Heart right ventricle (tissue), 16 donors: ENCODE measurements around the gene USP32. TPM values are rescaled to one million over a fixed set of nuclear protein-coding genes. Genes with fewer than 3 reads are reported as not detected.

Source experiments
- ATAC-seq, 8 donors: fragments of 200-7000 bp; cut with Tn5 transposase; one replicate each; pipeline ENCODE4 v1.9.1; 2020; ENCODE audit warnings: mild to moderate bottlenecking in 8 of 8, moderate library complexity in 8 of 8, moderate number of reproducible peaks in 1 of 8
- DNase-seq, 2 donors: peaks; one replicate each; pipeline ENCODE4 v3.0.0-alpha.2; 2020
- H3K27ac ChIP-seq, 10 donors: fragments of 200-600 bp; sonication (generic) in 2 of 10; one replicate each; pipeline versions ENCODE4 v1.5.0 to v1.8.0; 2020 to 2022; ENCODE audit warnings: mild to moderate bottlenecking in 3 of 10
- H3K27me3 ChIP-seq, 7 donors: fragments of 200-600 bp; one replicate each; pipeline ENCODE4 v1.8.0; 2021 to 2022; ENCODE audit warnings: mild to moderate bottlenecking in 2 of 7
- H3K36me3 ChIP-seq, 9 donors: fragments of 200-600 bp; sonication (generic) in 1 of 9; one replicate each; pipeline versions ENCODE4 v1.5.0 to v1.8.0; 2020 to 2022; ENCODE audit warnings: mild to moderate bottlenecking in 2 of 9
- H3K4me1 ChIP-seq, 9 donors: fragments of 200-600 bp; sonication (generic) in 1 of 9; one replicate each; pipeline versions ENCODE4 v1.5.0 to v1.8.0; 2020 to 2022; ENCODE audit warnings: mild to moderate bottlenecking in 4 of 9
- H3K4me3 ChIP-seq, 10 donors: fragments of 200-600 bp; sonication (generic) in 2 of 10; one replicate each; pipeline versions ENCODE4 v1.5.0 to v1.8.0; 2020 to 2022; ENCODE audit warnings: mild to moderate bottlenecking in 7 of 10, moderate library complexity in 2 of 10
- H3K9me3 ChIP-seq, 11 donors: fragments of 200-600 bp in 10 of 11; sonication (generic) in 2 of 11; one replicate each; pipeline versions ENCODE4 v1.5.0 to v1.8.0; 2013 to 2022; ENCODE audit warnings: mild to moderate bottlenecking in 2 of 11, control low read depth in 1 of 11, moderate library complexity in 1 of 11
- WGBS, 2 donors: extraction: QIAGEN DNeasy Blood & Tissue Kit; methylation state at CpG; one replicate each; pipeline ENCODE4 v1.1.7; 2013; ENCODE audit warnings: inconsistent platforms in 1 of 2; 5-methylcytosine and 5-hydroxymethylcytosine counted together
- intact Hi-C, 10 donors: fragments of 100-400 bp; cut with DNase I; formaldehyde crosslinking; loops; one replicate each; pipeline versions ENCODE4 v1.11.1 to v1.14.2; 2022
- polyA plus RNA-seq, 2 donors: library from polyadenylated mRNA; stranded (reverse); fragments of 200-250 nt; gene quantifications; one replicate each; pipeline ENCODE4 v1.2.3, GENCODE V29; 2013
- total RNA-seq, 10 donors: library from RNA; stranded (reverse); fragmentation: NEBNext Ultra II Directional in 3 of 10; extraction: Animal tissue kit (Norgen Biotek cat#: 25700) in 3 of 10; gene quantifications; one replicate each; pipeline versions ENCODE4 v1.2.1 to v1.2.4, GENCODE V29; 2021 to 2023
- TF ChIP-seq, protein P1 (sequence below), 9 donors: fragments of 200-600 bp; sonication (generic) in 2 of 9; IDR thresholded peaks; one replicate each; pipeline versions ENCODE4 v1.5.0 to v1.8.0; 2021 to 2022; ENCODE audit warnings: antibody characterized with exemption in 9 of 9, mild to moderate bottlenecking in 5 of 9, moderate library complexity in 1 of 9
- donor health status: Arrhythmogenic right ventricular cardiomyopathy.
- donor health status: ischemic (EF 13 %, LVEDD 7.1; RV severe dilation, severe dysfunction).
- donor health status: healthy with polysubstance abuse.
- donor health status: DM: no; HTN: yes; CAD: no.
- donor health status: DM: no; HTN: no; CAD: no.
- donor health status: ischemic (EF 25% LVEDD 6.9; RV normal size, moderate dysfunction).
- donor health status: ischemic (EF 25% LVEDD 5.7; RV mildly dilated, moderate dysfunction).
- donor health status: healthy.
- donor health status: DM: yes; HTN: yes; CAD: no.
- donor health status: Ischemic cardiomyopathy.
- donor health status: ischemic (EF 35%, LVEDD 5.7; RV mildly dilated, moderate dysfunction).
- donor health status: nonischemic (EF 11% LVEDD 7.7; RV severe dilation, severe dysfunction).
- donor health status: DM: yes; HTN: yes; CAD: no.
- donor health status: PGD.
- donor health status: ischemic (EF 29% LVEDD 5.4; RV normal size, mild dysfunction).
- donor health status: nonischemic (EF 23%, LVEDD 6.1; RV moderate dilation, normal function).

The USP32 gene
- total and polyA plus RNA-seq, 12 donors = 13.3 to 38.6 (median 29.3) TPM

DNA sequence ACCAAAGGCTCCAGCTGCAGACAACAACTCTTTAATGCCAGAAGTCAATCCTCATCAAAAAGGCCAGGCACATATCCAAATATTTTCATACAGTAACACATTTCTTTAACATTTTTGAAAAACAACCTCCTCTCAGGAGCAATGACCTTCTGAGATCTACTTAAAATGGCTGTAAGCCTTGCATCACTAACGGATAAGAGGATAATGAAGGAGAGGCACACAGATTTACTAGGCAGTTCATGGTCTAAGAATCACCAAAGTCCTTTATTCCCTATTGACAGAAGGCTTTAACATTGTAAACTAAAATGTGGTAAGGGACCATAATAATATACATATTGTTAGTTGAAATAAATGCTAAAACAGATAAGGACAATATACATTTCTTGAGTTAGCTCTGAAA lies 114.7 kb downstream of the USP32 start:
- Histone ChIP-seq H3K4me1 (no peaks in the 10 kb centered on the region), H3K27ac (no peak overlapping the region), H3K4me3 (no peak overlapping the region), H3K36me3 (peaks cover 0 to 13% (median 0%) of the 10 kb centered on the region in 9 donors), H3K9me3 (no peaks in the 10 kb centered on the region), H3K27me3 (no peaks in the 10 kb centered on the region)
- ATAC-seq (no peak), DNase-seq (no peak)
- intact Hi-C loops = no loop called here
- 85 to 91% methylated on average over 1 of the region's 1 CpG for WGBS, 2 donors
- TF ChIP-seq, protein P1, sequence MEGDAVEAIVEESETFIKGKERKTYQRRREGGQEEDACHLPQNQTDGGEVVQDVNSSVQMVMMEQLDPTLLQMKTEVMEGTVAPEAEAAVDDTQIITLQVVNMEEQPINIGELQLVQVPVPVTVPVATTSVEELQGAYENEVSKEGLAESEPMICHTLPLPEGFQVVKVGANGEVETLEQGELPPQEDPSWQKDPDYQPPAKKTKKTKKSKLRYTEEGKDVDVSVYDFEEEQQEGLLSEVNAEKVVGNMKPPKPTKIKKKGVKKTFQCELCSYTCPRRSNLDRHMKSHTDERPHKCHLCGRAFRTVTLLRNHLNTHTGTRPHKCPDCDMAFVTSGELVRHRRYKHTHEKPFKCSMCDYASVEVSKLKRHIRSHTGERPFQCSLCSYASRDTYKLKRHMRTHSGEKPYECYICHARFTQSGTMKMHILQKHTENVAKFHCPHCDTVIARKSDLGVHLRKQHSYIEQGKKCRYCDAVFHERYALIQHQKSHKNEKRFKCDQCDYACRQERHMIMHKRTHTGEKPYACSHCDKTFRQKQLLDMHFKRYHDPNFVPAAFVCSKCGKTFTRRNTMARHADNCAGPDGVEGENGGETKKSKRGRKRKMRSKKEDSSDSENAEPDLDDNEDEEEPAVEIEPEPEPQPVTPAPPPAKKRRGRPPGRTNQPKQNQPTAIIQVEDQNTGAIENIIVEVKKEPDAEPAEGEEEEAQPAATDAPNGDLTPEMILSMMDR (IDR thresholded peaks at IDR 0.05) = no peak

DNA sequence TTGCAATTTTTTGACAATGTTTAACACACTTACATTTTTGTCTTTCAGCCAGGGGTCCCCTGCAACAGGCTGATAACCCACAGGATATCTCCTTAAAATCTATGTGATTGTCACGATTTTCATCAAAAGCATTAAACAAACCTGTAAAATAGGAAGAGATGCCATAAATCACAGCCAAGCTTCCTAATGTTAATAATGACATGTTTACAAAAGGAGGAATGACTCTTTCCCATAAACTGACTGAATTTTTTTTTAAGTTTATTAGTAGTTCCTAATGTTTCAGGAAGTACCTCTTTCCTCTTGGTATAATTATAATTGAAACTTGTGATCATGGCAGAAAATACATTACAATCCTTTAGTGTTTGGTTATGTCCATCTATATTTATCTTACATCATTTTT lies 122.5 kb downstream of the USP32 start:
- Histone ChIP-seq H3K36me3 (peaks cover 0 to 73% (median 5%) of the 10 kb centered on the region in 9 donors), H3K27me3 (no peaks in the 10 kb centered on the region), H3K4me3 (no peak overlapping the region), H3K9me3 (no peaks in the 10 kb centered on the region), H3K27ac (no peak overlapping the region), H3K4me1 (no peaks in the 10 kb centered on the region)
- 59 to 60% methylated on average over 1 of the region's 1 CpG for WGBS, 2 donors
- DNase-seq (no peak), ATAC-seq (no peak)
- intact Hi-C loops = loop anchor here in 1 of 10 donors (10.0 kb wide), 1 partner anchor 55 kb away; no protein-coding TSS in a partner anchor
- TF ChIP-seq, protein P1 (IDR thresholded peaks at IDR 0.05) = no peak

DNA sequence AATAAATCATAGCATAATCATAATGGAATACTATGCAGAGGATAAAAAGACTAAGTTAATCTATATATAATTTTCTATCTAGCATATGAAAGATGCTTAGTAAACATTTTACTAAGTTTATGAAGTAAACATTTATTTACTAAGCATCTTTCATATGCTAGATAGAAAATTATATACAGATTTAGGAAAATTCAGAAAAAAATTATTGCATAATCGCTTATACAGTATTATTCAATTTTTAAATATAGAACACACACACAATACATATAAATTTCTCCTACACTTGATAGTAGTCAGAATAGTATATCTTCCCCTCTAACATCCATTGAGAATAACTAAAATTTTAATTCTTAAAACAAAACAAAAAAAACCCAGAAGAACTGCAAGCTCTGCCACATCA lies 131.4 kb downstream of the USP32 start:
- 93 to 97% methylated on average over 1 of the region's 1 CpG for WGBS, 2 donors
- TF ChIP-seq, protein P1 (IDR thresholded peaks at IDR 0.05) = no peak
- no peak overlapping the region for H3K27ac ChIP-seq
- H3K9me3 ChIP-seq = no peaks in the 10 kb centered on the region
- no peak overlapping the region for H3K4me3 ChIP-seq
- H3K36me3 ChIP-seq = peaks cover 0 to 98% (median 0%) of the 10 kb centered on the region in 9 donors
- intact Hi-C loops = loop anchor here in 1 of 10 donors (10.0 kb wide), 1 partner anchor 64 kb away; no protein-coding TSS in a partner anchor
- ATAC-seq (no peak), DNase-seq (no peak)
- no peaks in the 10 kb centered on the region for H3K4me1 ChIP-seq
- H3K27me3 ChIP-seq = no peaks in the 10 kb centered on the region

DNA sequence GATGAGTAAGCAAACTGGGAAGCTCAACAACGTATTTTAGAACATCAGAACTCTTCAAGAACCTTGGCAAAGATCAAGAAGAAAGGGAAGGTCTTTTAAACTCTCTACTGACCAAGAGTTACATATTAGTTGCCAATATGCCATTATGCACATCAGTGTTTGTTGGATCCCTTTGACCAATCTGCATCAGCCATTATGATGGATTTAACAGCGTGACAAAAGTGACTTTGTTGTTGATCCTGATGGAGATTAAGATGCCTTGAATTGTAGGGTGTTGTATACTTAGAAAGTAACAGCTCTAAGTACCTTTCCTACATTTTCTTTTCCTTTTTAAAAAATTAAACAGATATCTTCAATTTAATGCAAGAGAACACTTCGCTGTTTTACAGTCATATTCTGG lies 133.6 kb downstream of the USP32 start:
- DNase-seq (no peak), ATAC-seq (no peak)
- 93 to 95% methylated on average over 3 of the region's 3 CpGs for WGBS, 2 donors
- no peaks in the 10 kb centered on the region for H3K9me3 ChIP-seq
- TF ChIP-seq, protein P1 (IDR thresholded peaks at IDR 0.05) = no peak
- intact Hi-C loops = no loop called here
- H3K27me3 ChIP-seq = no peaks in the 10 kb centered on the region
- H3K4me1 ChIP-seq = no peaks in the 10 kb centered on the region
- H3K27ac ChIP-seq = no peak overlapping the region
- H3K36me3 ChIP-seq = peaks cover 0 to 98% (median 5%) of the 10 kb centered on the region in 9 donors
- H3K4me3 ChIP-seq = no peak overlapping the region
